A549 treated with CpdA at 1 μM for 4 hours (cell line): ENCODE measurements around the gene FCF1. TPM values are rescaled to one million over a fixed set of nuclear protein-coding genes. Genes with fewer than 3 reads are reported as not detected.

Experiments used
- total RNA-seq: library from RNA; stranded (reverse); fragments of 200-300 nt; extraction: Qiagen RNA extraction; gene quantifications from 5 replicates; pipeline ENCODE4 v1.2.3, GENCODE V29; 2022; ENCODE audit warnings: low read depth

Gene FCF1
- total RNA-seq, result 47.0 to 85.0 TPM (median 54.5 TPM) in 5 replicates

GRCh38 chr14:74712499-74713394 is at the start of gene FCF1, which contains the start of gene AREL1:
Gene FCF1 (plus strand): TSS chr14:74713144. CDS start chr14:74713198, 54 bp downstream.
Gene AREL1 (minus strand): TSS chr14:74713080. CDS start chr14:74685615, 27,465 bp downstream.

GRCh38 chr14:74762917-74763802 is 50.2 kb downstream of the FCF1 start, which contains the start of gene YLPM1:
Gene YLPM1 (plus strand): TSS chr14:74763316. CDS start chr14:74763490, 174 bp downstream.

Other genes starting within 250 kb of the FCF1 start
- 222 to 318 TPM (median 245 TPM) in 5 replicates for gene NPC2, start 219.8 kb upstream of the FCF1 start, total RNA-seq
- gene ISCA2, start 219.4 kb upstream of the FCF1 start, total RNA-seq, result 37.1 to 44.9 TPM (median 43.5 TPM) in 5 replicates
- gene LTBP2, start 100.9 kb upstream of the FCF1 start, total RNA-seq, result 9.6 to 16.4 TPM (median 10.6 TPM) in 5 replicates
- 22.2 to 30.3 TPM (median 27.1 TPM) in 5 replicates for gene AREL1, start 64 bp upstream of the FCF1 start, total RNA-seq
- 37.9 to 53.0 TPM (median 41.8 TPM) in 5 replicates for gene YLPM1, start 50.2 kb downstream of the FCF1 start, total RNA-seq
- gene PROX2, start 163.0 kb downstream of the FCF1 start, total RNA-seq, result not detected in 5 replicates
- gene DLST, start 168.8 kb downstream of the FCF1 start, total RNA-seq, result 92.4 to 99.9 TPM (median 97.6 TPM) in 5 replicates
- 0.23 to 0.82 TPM (median 0.50 TPM) in 5 replicates for gene RPS6KL1, start 210.1 kb downstream of the FCF1 start, total RNA-seq
- 1.7 to 3.8 TPM (median 3.5 TPM) in 5 replicates for gene PGF, start 242.5 kb downstream of the FCF1 start, total RNA-seq